GM12878 (cell line): ENCODE results near the gene SETSIP. TPM values are rescaled to one million over a fixed set of nuclear protein-coding genes. Genes with fewer than 3 reads are reported as not detected.

Experiments
- polyA plus RNA-seq, 11 experiments: library from polyadenylated mRNA; depleted of rRNA in 4 of 11; unstranded in 6 of 11; stranded (reverse) in 5 of 11; fragments of >200 nt; fragmentation: Nextera tagmentation in 4 of 11; fragmentation: Illumina TruSeq in 1 of 11; extraction: Ambion mirVana in 4 of 11; extraction: Trizol in 1 of 11; gene quantifications; 1 replicate in 1 of 11; 2 replicates in 10 of 11; pipeline versions ENCODE4 v1.2.1 to v1.2.3, GENCODE V29; 2011 to 2016; ENCODE audit warnings: inconsistent platforms in 2 of 11, missing spikeins in 2 of 11, low read depth in 1 of 11
- total RNA-seq, 4 experiments: library from RNA; depleted of rRNA in 3 of 4; stranded (reverse); fragments of >200 nt in 3 of 4; fragmentation: Illumina TruSeq in 1 of 4; extraction: Trizol in 1 of 4; gene quantifications; 2 replicates each; pipeline versions ENCODE4 v1.2.1 to v1.2.3, GENCODE V29; 2013 to 2021

SETSIP gene
- total and polyA plus RNA-seq, 10 of the 15 experiments (the other 5 are each of a cell fraction or from before 2014, with no cell fraction given): 0.15 to 0.46 (median 0.23) TPM; not detected in 2

Other genes with a start within 250 kb of the SETSIP start
- 15.1 and 17.3 TPM in 2 replicates for gene TGFBR3, start 189.3 kb downstream of the SETSIP start, total RNA-seq (2014; rRNA removed)
- gene TGFBR3, start 189.3 kb downstream of the SETSIP start, total RNA-seq (2014; rRNA removed; fragmentation: Illumina TruSeq; extraction: Trizol): 10.1 and 11.1 TPM in 2 replicates
- 16.5 and 18.6 TPM in 2 replicates for gene TGFBR3, start 189.3 kb downstream of the SETSIP start, total RNA-seq (2021)
- 7.8 and 9.3 TPM in 2 replicates for gene TGFBR3, start 189.3 kb downstream of the SETSIP start, polyA plus RNA-seq (2011; rRNA removed)
- 15.4 and 22.5 TPM in 2 replicates for gene TGFBR3, start 189.3 kb downstream of the SETSIP start, polyA plus RNA-seq (2014; fragmentation: Illumina TruSeq; extraction: Trizol)
- 1 to 10 TPM; 2.7 to 3.1 TPM for gene TGFBR3, start 189.3 kb downstream of the SETSIP start, polyA plus RNA-seq (2014; fragmentation: Nextera tagmentation; extraction: Ambion mirVana)
- 6.4 and 7.0 TPM in 2 replicates for gene TGFBR3, start 189.3 kb downstream of the SETSIP start, polyA plus RNA-seq (2014; rRNA removed)
- 10 to 100 TPM; 14.2 to 16.5 TPM for gene TGFBR3, start 189.3 kb downstream of the SETSIP start, polyA plus RNA-seq (2016; fragmentation: Nextera tagmentation; extraction: Ambion mirVana)
- 0.11 TPM in 1 of 2 replicates, not detected in the other for gene BRDT, start 126.0 kb downstream of the SETSIP start, total RNA-seq (2014; rRNA removed)
- gene BRDT, start 126.0 kb downstream of the SETSIP start, total RNA-seq (2014; rRNA removed; fragmentation: Illumina TruSeq; extraction: Trizol): not detected in 2 replicates
- gene BRDT, start 126.0 kb downstream of the SETSIP start, total RNA-seq (2021): not detected in 2 replicates
- gene BRDT, start 126.0 kb downstream of the SETSIP start, polyA plus RNA-seq (2011; rRNA removed): not detected in 2 replicates
- gene BRDT, start 126.0 kb downstream of the SETSIP start, polyA plus RNA-seq (2014; fragmentation: Illumina TruSeq; extraction: Trizol): not detected in 2 replicates
- gene BRDT, start 126.0 kb downstream of the SETSIP start, polyA plus RNA-seq (2014; fragmentation: Nextera tagmentation; extraction: Ambion mirVana): under 1 TPM in 1 of 2 experiments, not detected in 1; 0.02 TPM
- not detected in 2 replicates for gene BRDT, start 126.0 kb downstream of the SETSIP start, polyA plus RNA-seq (2014; rRNA removed)
- not detected for gene BRDT, start 126.0 kb downstream of the SETSIP start, polyA plus RNA-seq (2016; fragmentation: Nextera tagmentation; extraction: Ambion mirVana)
- not detected in 2 replicates for gene EPHX4, start 45.4 kb downstream of the SETSIP start, total RNA-seq (2014; rRNA removed)
- gene EPHX4, start 45.4 kb downstream of the SETSIP start, total RNA-seq (2014; rRNA removed; fragmentation: Illumina TruSeq; extraction: Trizol): not detected in 2 replicates
- not detected in 2 replicates for gene EPHX4, start 45.4 kb downstream of the SETSIP start, total RNA-seq (2021)
- not detected in 2 replicates for gene EPHX4, start 45.4 kb downstream of the SETSIP start, polyA plus RNA-seq (2011; rRNA removed)
- not detected in 2 replicates for gene EPHX4, start 45.4 kb downstream of the SETSIP start, polyA plus RNA-seq (2014; fragmentation: Illumina TruSeq; extraction: Trizol)
- gene EPHX4, start 45.4 kb downstream of the SETSIP start, polyA plus RNA-seq (2014; fragmentation: Nextera tagmentation; extraction: Ambion mirVana): not detected
- not detected in 2 replicates for gene EPHX4, start 45.4 kb downstream of the SETSIP start, polyA plus RNA-seq (2014; rRNA removed)
- gene EPHX4, start 45.4 kb downstream of the SETSIP start, polyA plus RNA-seq (2016; fragmentation: Nextera tagmentation; extraction: Ambion mirVana): not detected
- 0.16 and 0.23 TPM in 2 replicates for gene BTBD8, start 4.9 kb upstream of the SETSIP start, total RNA-seq (2014; rRNA removed)
- gene BTBD8, start 4.9 kb upstream of the SETSIP start, total RNA-seq (2014; rRNA removed; fragmentation: Illumina TruSeq; extraction: Trizol): 0.18 TPM in 2 replicates
- gene BTBD8, start 4.9 kb upstream of the SETSIP start, total RNA-seq (2021): 0.23 and 0.27 TPM in 2 replicates
- 0.19 and 0.32 TPM in 2 replicates for gene BTBD8, start 4.9 kb upstream of the SETSIP start, polyA plus RNA-seq (2011; rRNA removed)
- gene BTBD8, start 4.9 kb upstream of the SETSIP start, polyA plus RNA-seq (2014; fragmentation: Illumina TruSeq; extraction: Trizol): 0.03 and 0.18 TPM in 2 replicates
- gene BTBD8, start 4.9 kb upstream of the SETSIP start, polyA plus RNA-seq (2014; fragmentation: Nextera tagmentation; extraction: Ambion mirVana): under 1 TPM in 1 of 2 experiments, not detected in 1; 0.07 TPM
- 0.03 and 0.15 TPM in 2 replicates for gene BTBD8, start 4.9 kb upstream of the SETSIP start, polyA plus RNA-seq (2014; rRNA removed)
- gene BTBD8, start 4.9 kb upstream of the SETSIP start, polyA plus RNA-seq (2016; fragmentation: Nextera tagmentation; extraction: Ambion mirVana): under 1 TPM; 0.23 to 0.32 TPM
- gene C1orf146, start 142.5 kb upstream of the SETSIP start, total RNA-seq (2014; rRNA removed): not detected in 2 replicates
- gene C1orf146, start 142.5 kb upstream of the SETSIP start, total RNA-seq (2014; rRNA removed; fragmentation: Illumina TruSeq; extraction: Trizol): not detected in 2 replicates
- not detected in 2 replicates for gene C1orf146, start 142.5 kb upstream of the SETSIP start, total RNA-seq (2021)
- gene C1orf146, start 142.5 kb upstream of the SETSIP start, polyA plus RNA-seq (2011; rRNA removed): not detected in 2 replicates
- not detected in 2 replicates for gene C1orf146, start 142.5 kb upstream of the SETSIP start, polyA plus RNA-seq (2014; fragmentation: Illumina TruSeq; extraction: Trizol)
- not detected for gene C1orf146, start 142.5 kb upstream of the SETSIP start, polyA plus RNA-seq (2014; fragmentation: Nextera tagmentation; extraction: Ambion mirVana)
- not detected in 2 replicates for gene C1orf146, start 142.5 kb upstream of the SETSIP start, polyA plus RNA-seq (2014; rRNA removed)
- not detected for gene C1orf146, start 142.5 kb upstream of the SETSIP start, polyA plus RNA-seq (2016; fragmentation: Nextera tagmentation; extraction: Ambion mirVana)
- gene GLMN, start 223.6 kb upstream of the SETSIP start, total RNA-seq (2014; rRNA removed): 13.3 and 17.1 TPM in 2 replicates
- 17.6 and 18.1 TPM in 2 replicates for gene GLMN, start 223.6 kb upstream of the SETSIP start, total RNA-seq (2014; rRNA removed; fragmentation: Illumina TruSeq; extraction: Trizol)
- gene GLMN, start 223.6 kb upstream of the SETSIP start, total RNA-seq (2021): 11.5 TPM in 2 replicates
- gene GLMN, start 223.6 kb upstream of the SETSIP start, polyA plus RNA-seq (2011; rRNA removed): 15.3 and 28.0 TPM in 2 replicates
- 15.4 and 20.9 TPM in 2 replicates for gene GLMN, start 223.6 kb upstream of the SETSIP start, polyA plus RNA-seq (2014; fragmentation: Illumina TruSeq; extraction: Trizol)
- 10 to 100 TPM; 18.2 to 20.6 TPM for gene GLMN, start 223.6 kb upstream of the SETSIP start, polyA plus RNA-seq (2014; fragmentation: Nextera tagmentation; extraction: Ambion mirVana)
- gene GLMN, start 223.6 kb upstream of the SETSIP start, polyA plus RNA-seq (2014; rRNA removed): 11.0 and 14.4 TPM in 2 replicates
- 10 to 100 TPM; 30.0 to 33.7 TPM for gene GLMN, start 223.6 kb upstream of the SETSIP start, polyA plus RNA-seq (2016; fragmentation: Nextera tagmentation; extraction: Ambion mirVana)
- gene RPAP2, start 223.6 kb upstream of the SETSIP start, total RNA-seq (2014; rRNA removed): 11.4 and 13.4 TPM in 2 replicates
- 19.7 and 20.0 TPM in 2 replicates for gene RPAP2, start 223.6 kb upstream of the SETSIP start, total RNA-seq (2014; rRNA removed; fragmentation: Illumina TruSeq; extraction: Trizol)
- 20.4 and 22.7 TPM in 2 replicates for gene RPAP2, start 223.6 kb upstream of the SETSIP start, total RNA-seq (2021)
- 20.7 and 34.5 TPM in 2 replicates for gene RPAP2, start 223.6 kb upstream of the SETSIP start, polyA plus RNA-seq (2011; rRNA removed)
- 23.3 and 29.8 TPM in 2 replicates for gene RPAP2, start 223.6 kb upstream of the SETSIP start, polyA plus RNA-seq (2014; fragmentation: Illumina TruSeq; extraction: Trizol)
- 10 to 100 TPM; 20.2 to 24.0 TPM for gene RPAP2, start 223.6 kb upstream of the SETSIP start, polyA plus RNA-seq (2014; fragmentation: Nextera tagmentation; extraction: Ambion mirVana)
- 6.1 and 11.4 TPM in 2 replicates for gene RPAP2, start 223.6 kb upstream of the SETSIP start, polyA plus RNA-seq (2014; rRNA removed)
- gene RPAP2, start 223.6 kb upstream of the SETSIP start, polyA plus RNA-seq (2016; fragmentation: Nextera tagmentation; extraction: Ambion mirVana): 10 to 100 TPM; 35.4 to 39.5 TPM